ENCODE measurements around the gene MEGF10.

Gene MEGF10

GRCh38 chr5:127375124-127375523 is 84.5 kb downstream of the MEGF10 start:
- no peak for DNase-seq

DNA sequence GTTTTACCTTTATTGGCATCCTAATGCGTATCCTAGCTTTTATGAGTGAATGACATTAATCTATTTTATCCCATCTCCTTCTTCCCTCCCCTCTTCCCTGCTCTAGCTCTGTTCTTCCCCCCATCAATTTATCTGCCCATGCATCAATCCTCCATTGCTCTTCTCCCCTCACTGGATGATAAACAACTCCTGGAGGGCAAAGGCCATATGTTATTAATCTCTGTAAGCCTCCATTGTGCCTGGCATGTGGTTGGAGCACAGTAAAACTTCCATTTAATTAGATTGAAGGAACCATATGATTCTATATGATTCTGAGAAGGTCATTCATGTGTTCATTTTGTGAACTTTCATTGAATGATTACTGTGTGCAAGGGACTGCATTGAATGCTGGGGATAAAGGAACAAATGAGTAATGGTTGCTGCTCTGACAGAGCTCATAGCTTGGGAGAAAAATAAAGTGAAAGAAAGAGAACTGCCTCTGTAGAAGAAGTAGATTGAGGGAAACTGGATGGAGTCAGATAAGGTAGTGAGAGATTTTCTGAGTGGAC is 85.0 kb downstream of the MEGF10 start:
- no peak for DNase-seq

- DNase-seq: no peak
Measured at GRCh38 chr5:127377651-127378050, 87.1 kb downstream of the MEGF10 start.

GRCh38 chr5:127385936-127386335 is 95.3 kb downstream of the MEGF10 start:
- no peak for DNase-seq

DNA sequence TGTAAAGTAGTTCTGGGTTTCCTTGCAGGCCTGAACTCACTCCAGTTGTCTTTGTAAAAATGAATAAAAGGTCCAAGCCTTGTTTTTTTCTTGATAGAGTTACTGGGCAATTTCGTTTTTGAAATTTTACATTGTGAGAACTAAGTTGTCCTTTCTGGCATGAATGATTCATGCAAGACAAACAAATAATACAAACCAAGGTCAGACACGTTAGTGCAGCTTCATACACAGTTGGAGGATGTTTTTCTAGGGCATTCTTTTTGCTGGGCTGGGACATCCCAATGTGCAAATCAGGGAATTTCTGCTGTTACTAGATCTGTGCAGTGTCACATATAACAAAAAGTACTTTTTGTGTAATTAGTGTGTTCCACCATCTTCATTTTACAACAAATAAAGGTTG is 96.0 kb downstream of the MEGF10 start:
- DNase-seq: no peak

GRCh38 chr5:127389601-127390000 is 99.0 kb downstream of the MEGF10 start:
- DNase-seq: no peak

- no peak for DNase-seq
Measured at GRCh38 chr5:127392762-127393161, 102.2 kb downstream of the MEGF10 start.

- DNase-seq: no peak
Measured at GRCh38 chr5:127396490-127397155, 106.0 kb downstream of the MEGF10 start.

- DNase-seq: no peak
Measured at GRCh38 chr5:127398508-127398907, 107.9 kb downstream of the MEGF10 start.

DNA sequence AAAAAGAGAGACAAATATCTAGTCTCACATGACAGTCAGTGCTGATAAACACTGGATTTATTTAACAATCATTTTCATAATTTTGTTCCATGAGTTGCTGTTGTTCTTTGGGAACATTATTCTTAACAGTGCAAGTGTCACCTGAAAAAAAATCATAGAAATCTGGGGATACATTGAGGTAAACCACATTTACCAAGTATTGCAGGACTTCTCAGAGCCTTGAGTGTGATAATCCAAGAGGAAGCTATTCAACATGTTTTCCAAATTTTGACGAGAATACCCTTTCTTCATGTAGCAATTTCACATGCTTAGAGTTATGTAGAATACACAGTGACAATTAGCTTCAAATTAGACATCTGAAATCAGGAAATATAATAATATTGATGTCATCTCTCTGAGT is 108.5 kb downstream of the MEGF10 start:
- DNase-seq: no peak

GRCh38 chr5:127400539-127400938 is 109.9 kb downstream of the MEGF10 start:
- DNase-seq: no peak

DNA sequence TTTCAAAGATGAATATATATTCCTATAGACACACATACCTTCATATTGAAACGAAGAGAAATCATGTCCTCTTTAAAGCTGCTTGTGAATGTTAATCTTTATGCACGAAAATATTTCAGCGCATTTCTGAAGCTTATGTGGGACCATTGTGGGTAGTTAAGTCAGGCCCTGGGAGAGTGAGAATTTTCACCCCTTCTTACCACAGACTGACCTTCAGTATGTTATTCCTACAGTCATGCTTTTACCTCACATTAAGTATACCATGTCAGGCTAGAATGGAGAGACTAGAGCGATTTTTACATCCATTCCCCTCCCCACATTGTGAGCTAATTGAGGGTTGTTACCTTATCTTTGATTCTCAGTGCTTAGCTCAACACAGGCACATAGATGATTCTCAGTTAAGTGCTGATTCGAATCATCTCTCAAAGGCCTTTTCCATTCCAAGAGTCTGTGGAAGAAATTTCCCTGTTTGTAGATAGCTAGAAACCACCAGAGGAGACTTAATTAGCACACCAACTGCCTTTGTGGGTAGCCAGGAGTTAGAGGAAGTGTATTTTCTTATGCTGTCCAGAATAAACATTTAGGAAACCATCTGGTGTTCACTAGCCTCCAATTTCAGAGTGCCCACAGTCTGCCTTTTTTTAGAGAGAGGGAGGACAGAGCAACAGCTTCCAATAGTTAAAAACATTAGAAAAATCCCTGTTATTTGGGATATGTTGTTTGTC is 110.5 kb downstream of the MEGF10 start:
- peak; percentile 83 for DNase-seq

DNA sequence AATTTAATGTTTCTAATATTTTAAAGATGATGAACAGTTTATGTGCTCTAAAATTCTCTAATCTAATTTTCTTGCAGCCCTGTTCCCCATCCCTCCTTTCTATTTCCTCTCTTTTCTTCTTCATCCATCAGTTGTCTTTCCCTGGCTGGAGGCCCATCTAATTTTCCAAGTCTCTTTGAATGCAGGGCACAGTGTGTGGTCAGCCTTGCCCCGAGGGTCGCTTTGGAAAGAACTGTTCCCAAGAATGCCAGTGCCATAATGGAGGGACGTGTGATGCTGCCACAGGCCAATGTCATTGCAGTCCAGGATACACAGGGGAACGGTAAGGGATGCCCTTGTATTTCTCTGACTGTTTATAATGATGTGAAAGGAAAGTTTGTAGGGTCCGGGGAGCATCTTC is 111.8 kb downstream of the MEGF10 start:
- no peak for DNase-seq

GRCh38 chr5:127404190-127404589 is 113.6 kb downstream of the MEGF10 start:
- DNase-seq: no peak

DNA sequence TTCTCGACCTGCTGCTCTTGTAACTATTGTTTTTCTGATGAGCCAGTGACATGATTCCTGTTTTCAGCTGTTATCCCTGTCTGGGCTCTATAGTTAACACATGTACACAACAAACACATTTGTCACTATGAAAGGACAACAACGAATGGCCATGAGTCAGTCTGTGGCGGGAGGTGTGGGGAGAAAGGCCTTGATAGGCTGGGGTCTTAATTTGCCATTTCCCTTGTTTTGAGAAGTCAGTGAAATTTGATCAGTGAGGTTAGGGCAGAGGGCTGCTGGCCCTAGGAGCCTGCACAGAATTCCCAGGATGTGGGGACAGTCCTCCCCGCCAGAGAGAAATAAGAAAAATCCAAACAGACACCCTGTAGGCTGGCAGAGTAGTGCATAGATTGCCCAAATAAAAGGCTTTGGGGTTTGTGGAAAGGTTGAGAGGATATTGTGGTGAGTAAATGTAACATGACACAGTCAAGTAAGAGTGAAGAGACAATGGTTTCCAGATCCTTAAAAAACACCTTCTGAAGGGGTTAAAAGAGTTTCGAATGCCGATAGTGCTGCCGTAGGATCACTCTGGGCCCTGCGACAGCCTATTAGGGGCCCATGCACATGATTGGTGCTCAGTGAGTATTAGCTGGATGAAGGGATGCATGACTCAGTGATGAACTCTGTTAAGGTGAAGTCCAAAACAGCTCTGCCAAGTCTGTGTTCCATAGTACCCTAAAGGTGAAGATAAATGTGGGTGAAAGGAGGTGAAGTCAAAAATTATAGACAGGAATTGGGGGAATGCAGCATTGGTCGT is 115.9 kb downstream of the MEGF10 start:
- DNase-seq: no peak

DNA sequence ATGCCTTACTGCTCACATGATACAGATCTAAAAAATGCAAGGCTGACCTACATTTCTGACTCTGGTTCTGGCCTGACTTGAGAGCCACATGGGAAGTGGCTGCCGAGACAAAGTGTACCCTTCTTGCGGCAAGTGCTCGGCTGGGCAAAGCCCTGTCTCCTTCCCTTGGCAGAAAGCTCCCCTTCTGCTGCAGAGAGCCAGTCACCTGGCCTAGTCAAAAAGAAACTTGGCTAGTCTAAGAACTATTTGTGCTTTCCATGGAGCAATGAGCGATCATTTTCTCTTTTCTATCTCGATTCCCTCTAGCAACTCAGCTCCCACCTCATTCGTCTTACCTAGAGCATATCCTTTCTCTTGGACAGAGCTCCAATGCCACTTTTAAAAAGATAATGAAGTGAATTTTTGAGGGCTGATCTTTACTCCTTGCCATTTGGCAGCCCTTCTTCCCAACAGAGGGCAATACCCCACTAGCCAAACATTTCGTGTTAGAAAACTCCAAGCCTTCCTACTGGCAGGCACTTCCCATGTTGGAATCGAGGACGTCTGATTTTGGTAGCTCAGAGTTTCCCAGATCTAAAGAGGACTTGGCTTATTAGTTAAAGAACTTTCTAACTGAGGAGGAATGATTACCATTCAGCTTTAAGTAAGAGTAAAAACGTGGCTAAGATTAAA is 118.8 kb downstream of the MEGF10 start:
- DNase-seq: no peak

DNA sequence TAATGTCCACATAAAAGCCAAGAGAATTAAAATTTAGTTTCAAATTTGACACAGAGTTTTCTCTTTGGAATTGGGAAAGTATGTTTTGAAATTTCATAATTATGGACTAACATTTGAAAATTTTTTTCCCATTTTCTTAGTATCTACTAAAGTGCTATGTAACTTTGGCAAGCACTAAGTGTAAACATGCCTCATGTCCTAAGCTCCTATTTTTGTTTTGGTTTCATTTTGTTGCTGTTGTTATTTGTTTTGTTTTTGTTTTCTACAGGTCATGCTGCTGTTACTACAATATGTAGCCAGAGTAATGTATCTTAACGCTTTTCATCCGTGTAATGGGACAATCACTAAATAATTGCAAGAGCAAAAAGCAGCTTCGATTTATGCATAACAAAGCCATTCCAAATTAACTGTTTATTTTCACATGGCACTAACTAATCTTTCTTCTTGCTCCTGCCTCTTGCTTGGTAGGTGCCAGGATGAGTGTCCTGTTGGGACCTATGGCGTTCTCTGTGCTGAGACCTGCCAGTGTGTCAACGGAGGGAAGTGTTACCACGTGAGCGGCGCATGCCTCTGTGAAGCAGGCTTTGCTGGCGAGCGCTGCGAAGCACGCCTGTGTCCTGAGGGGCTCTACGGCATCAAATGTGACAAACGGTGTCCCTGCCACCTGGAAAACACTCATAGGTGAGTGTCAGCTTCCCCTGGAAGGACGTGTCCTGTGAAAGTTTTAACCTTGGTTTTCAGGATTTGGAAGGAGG is 119.5 kb downstream of the MEGF10 start:
- DNase-seq: no peak

- no peak for DNase-seq
Measured at GRCh38 chr5:127410959-127411358, 120.4 kb downstream of the MEGF10 start.

DNA sequence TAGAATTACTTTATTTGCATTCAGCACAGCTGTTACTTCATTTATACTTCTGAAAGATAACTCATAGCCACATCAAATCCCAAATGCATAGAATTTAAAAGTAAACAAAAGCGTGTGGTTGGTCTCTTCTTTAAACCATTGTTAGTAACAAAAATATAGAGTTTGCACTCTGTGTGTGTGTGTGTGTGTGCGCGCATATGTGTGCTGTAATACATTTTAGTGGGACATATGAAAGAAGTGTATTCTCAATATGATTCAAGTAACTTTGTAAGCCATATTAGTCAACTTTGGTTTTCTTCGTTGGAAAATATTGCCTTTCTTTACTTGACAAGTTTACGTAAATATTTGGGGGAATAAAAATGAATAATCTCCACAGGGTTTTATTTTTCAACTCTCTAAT is 120.8 kb downstream of the MEGF10 start:
- DNase-seq: no peak

- no peak for DNase-seq
Measured at GRCh38 chr5:127412698-127413097, 122.1 kb downstream of the MEGF10 start.

DNA sequence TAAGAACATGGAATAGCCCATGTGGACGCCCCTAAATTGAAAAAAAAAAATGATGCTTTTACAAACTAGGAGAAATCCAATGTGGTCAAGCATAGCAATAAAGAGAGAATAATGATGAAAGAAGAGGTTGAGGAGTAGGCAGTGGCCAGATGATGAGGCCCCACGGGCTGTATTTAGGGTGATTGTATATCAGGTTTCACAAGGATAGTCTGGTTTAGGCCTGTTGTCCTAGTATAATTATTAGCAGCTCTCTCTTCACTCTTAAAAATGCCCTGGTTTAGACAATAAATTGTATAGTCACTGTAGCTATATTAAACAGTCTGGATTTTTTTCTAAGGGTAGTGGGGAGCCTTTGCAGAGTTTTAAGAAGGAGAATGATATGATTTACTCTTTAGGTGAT is 124.4 kb downstream of the MEGF10 start:
- DNase-seq: no peak

DNA sequence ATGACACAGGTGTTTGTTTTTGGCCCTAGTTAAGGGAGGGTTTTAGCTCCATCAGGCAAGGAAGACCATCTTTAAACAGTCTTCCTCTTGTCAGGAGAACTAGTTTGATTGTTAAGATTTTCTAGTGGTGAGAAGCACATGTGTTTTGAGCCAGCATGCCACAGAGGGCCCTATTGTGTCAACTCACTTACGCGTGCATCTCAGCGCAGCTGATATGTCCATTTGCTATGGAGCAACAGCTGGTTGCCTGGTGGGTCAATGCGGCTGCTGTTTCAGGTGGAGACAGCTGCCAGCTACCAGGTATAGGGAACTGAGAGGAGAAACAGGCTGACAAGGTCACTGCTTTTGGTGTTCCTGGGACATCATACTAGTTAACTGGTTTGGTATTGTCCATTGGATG is 126.3 kb downstream of the MEGF10 start:
- no peak for DNase-seq
